NT2/D1 (cell line): ENCODE results near the gene RASA2.

Source experiments
- DNase-seq: peaks from one replicate; pipeline ENCODE4 v3.0.0-alpha.2; 2011; ENCODE audit warnings: low read depth, low spot score
- H3K27me3 ChIP-seq: 2 replicates; pipeline ENCODE4 v1.6.0; 2011; ENCODE audit warnings: mild to moderate bottlenecking; ENCODE audit not compliant: insufficient read length, insufficient read depth
- H3K36me3 ChIP-seq: 2 replicates; pipeline ENCODE4 v1.6.1; 2011; ENCODE audit warnings: mild to moderate bottlenecking, low read length, mixed read lengths; ENCODE audit not compliant: insufficient read depth, insufficient read length
- H3K4me1 ChIP-seq: 2 replicates; pipeline ENCODE4 v1.5.1; 2011; ENCODE audit not compliant: insufficient read depth, insufficient read length
- H3K4me3 ChIP-seq: 2 replicates; pipeline ENCODE4 v1.5.1; 2011; ENCODE audit warnings: low read depth; ENCODE audit not compliant: insufficient read length
- H3K9ac ChIP-seq: 2 replicates; pipeline ENCODE4 v1.6.0; 2011; ENCODE audit warnings: low read depth; ENCODE audit not compliant: insufficient read length
- H3K9me3 ChIP-seq: 2 replicates; pipeline ENCODE4 v1.5.1; 2011; ENCODE audit warnings: mild to moderate bottlenecking, low read length; ENCODE audit not compliant: insufficient read depth
- SUZ12 ChIP-seq: IDR thresholded peaks from 2 replicates; pipeline ENCODE4 v1.6.1; 2011; ENCODE audit not compliant: insufficient read length, insufficient read depth; ENCODE audit errors: extremely low read depth
- YY1 ChIP-seq: IDR thresholded peaks from 2 replicates; pipeline ENCODE4 v1.6.1; 2011; ENCODE audit not compliant: insufficient read length, insufficient read depth
- ZNF274 ChIP-seq: IDR thresholded peaks from 2 replicates; pipeline ENCODE4 v1.6.1; 2011; ENCODE audit warnings: mild to moderate bottlenecking, low read depth, low read length

The RASA2 gene

GRCh38 chr3:141650783-141651182 is 164.0 kb downstream of the RASA2 start:
- no peak for DNase-seq
- no peaks in the 10 kb centered on the region for H3K27me3 ChIP-seq
- no peaks in the 10 kb centered on the region for H3K36me3 ChIP-seq
- no peak overlapping the region for H3K9ac ChIP-seq
- no peak for TF ChIP-seq ZNF274
- TF ChIP-seq SUZ12: no peak
- no peak for TF ChIP-seq YY1
- H3K4me3 ChIP-seq: no peak overlapping the region
- H3K4me1 ChIP-seq: no peaks in the 10 kb centered on the region
- peaks cover 10% of the 10 kb centered on the region for H3K9me3 ChIP-seq

GRCh38 chr3:141651409-141651808 is 164.6 kb downstream of the RASA2 start:
- Histone ChIP-seq H3K36me3 (no peaks in the 10 kb centered on the region), H3K4me1 (no peaks in the 10 kb centered on the region)
- TF ChIP-seq SUZ12 (no peak), YY1 (no peak), ZNF274 (no peak)

GRCh38 chr3:141652349-141652748 is 165.5 kb downstream of the RASA2 start:
- H3K27me3 ChIP-seq: peaks cover 2% of the 10 kb centered on the region
- H3K36me3 ChIP-seq: no peaks in the 10 kb centered on the region
- peaks cover 15% of the 10 kb centered on the region for H3K9me3 ChIP-seq
- H3K4me1 ChIP-seq: no peaks in the 10 kb centered on the region
- TF ChIP-seq SUZ12: no peak
- TF ChIP-seq YY1: no peak
- TF ChIP-seq ZNF274: no peak
- DNase-seq: no peak
- H3K9ac ChIP-seq: no peak overlapping the region
- H3K4me3 ChIP-seq: no peak overlapping the region

More at GRCh38 chr3:141651409-141651808, 164.6 kb downstream of the RASA2 start:
- Histone ChIP-seq H3K9me3 (peaks cover 10% of the 10 kb centered on the region), H3K9ac (no peak overlapping the region), H3K4me3 (no peak overlapping the region), H3K27me3 (no peaks in the 10 kb centered on the region)
- DNase-seq: no peak

GRCh38 chr3:141653847-141654246 is 167.0 kb downstream of the RASA2 start:
- Histone ChIP-seq H3K4me3 (no peak overlapping the region), H3K9me3 (peaks cover 24% of the 10 kb centered on the region), H3K4me1 (no peaks in the 10 kb centered on the region), H3K27me3 (peaks cover 17% of the 10 kb centered on the region), H3K36me3 (no peaks in the 10 kb centered on the region), H3K9ac (no peak overlapping the region)
- DNase-seq: no peak
- TF ChIP-seq YY1: no peak
- no peak for TF ChIP-seq ZNF274
- TF ChIP-seq SUZ12: no peak

- no peak for DNase-seq
- no peak for TF ChIP-seq YY1
- TF ChIP-seq SUZ12: no peak
- TF ChIP-seq ZNF274: no peak
- Histone ChIP-seq H3K27me3 (peaks cover 36% of the 10 kb centered on the region), H3K36me3 (no peaks in the 10 kb centered on the region), H3K4me1 (no peaks in the 10 kb centered on the region), H3K9me3 (peaks cover 22% of the 10 kb centered on the region), H3K9ac (no peak overlapping the region), H3K4me3 (no peak overlapping the region)
Observed at GRCh38 chr3:141655801-141656200, 169.0 kb downstream of the RASA2 start.

GRCh38 chr3:141656771-141657170 is 169.9 kb downstream of the RASA2 start:
- H3K9ac ChIP-seq: no peak overlapping the region
- H3K27me3 ChIP-seq: peaks cover 39% of the 10 kb centered on the region
- H3K9me3 ChIP-seq: peaks cover 14% of the 10 kb centered on the region; the same call in 1 of the 2 replicates
- no peaks in the 10 kb centered on the region for H3K36me3 ChIP-seq
- H3K4me3 ChIP-seq: no peak overlapping the region
- no peak for DNase-seq
- TF ChIP-seq SUZ12: no peak
- TF ChIP-seq ZNF274: no peak
- TF ChIP-seq YY1: no peak
- H3K4me1 ChIP-seq: no peaks in the 10 kb centered on the region

GRCh38 chr3:141657516-141657915 is 170.7 kb downstream of the RASA2 start:
- Histone ChIP-seq H3K4me3 (no peak overlapping the region), H3K9me3 (peaks cover 14% of the 10 kb centered on the region; the same call in 1 of the 2 replicates), H3K9ac (no peak overlapping the region), H3K36me3 (no peaks in the 10 kb centered on the region), H3K27me3 (peaks cover 39% of the 10 kb centered on the region), H3K4me1 (no peaks in the 10 kb centered on the region)
- TF ChIP-seq ZNF274 (no peak), SUZ12 (no peak), YY1 (no peak)
- DNase-seq: no peak
